Measurements from ENCODE around the gene GABRB3. TPM values are rescaled to one million over a fixed set of nuclear protein-coding genes. Genes with fewer than 3 reads are reported as not detected.

GABRB3 gene
- total and polyA plus RNA-seq, 2 of the 8 experiments (the other 6 are each of a cell fraction or from before 2014, with no cell fraction given), result 98.8 to 163 TPM

GRCh38 chr15:26632500-26632899, 140.4 kb downstream of the GABRB3 start:
- no peak overlapping the region for H3K4me3 ChIP-seq (ENCODE audit: extremely low read depth in 1 of 4, insufficient read depth in 2 of 4, low read depth in 3 of 4, low read length in 4 of 4)
- no peak overlapping the region for H3K9ac ChIP-seq (replicated peaks in 1 of 4; ENCODE audit: extremely low read depth in 1 of 4, low read depth in 3 of 4, low read length in 3 of 4)
- H3K4ac ChIP-seq (replicated peaks; ENCODE audit: insufficient read length, low read depth, low read length), result no peak overlapping the region
- H3K79me1 ChIP-seq (ENCODE audit: low read depth, low read length), result no peaks in the 10 kb centered on the region; the same call in 1 of the 2 replicates
- no peak overlapping the region for H3K56ac ChIP-seq (replicated peaks; ENCODE audit: insufficient read length, low read depth, low read length)
- no peak overlapping the region for H4K8ac ChIP-seq (ENCODE audit: extremely low read depth, insufficient read depth, low read length)
- peaks cover 0 to 86% of the 10 kb centered on the region in 2 experiments; a peak in 2 of 4 replicates for H3K79me2 ChIP-seq (ENCODE audit: control insufficient read depth in 1 of 2, insufficient read depth in 2 of 2, low read length in 2 of 2)
- H2BK12ac ChIP-seq (ENCODE audit: low read depth, low read length), result no peak overlapping the region
- CTCF ChIA-PET (ENCODE audit: partially characterized antibody), result interaction anchor here (0.8 to 1.3 kb wide), 5 partner anchors 13 to 71 kb away, joined by 3 read pairs; no protein-coding TSS in a partner anchor
- no peak overlapping the region for H3K18ac ChIP-seq (ENCODE audit: extremely low read depth, low read length)
- no peak overlapping the region for H3K27ac ChIP-seq (ENCODE audit: low read depth, low read length)
- no peak overlapping the region for H2BK5ac ChIP-seq (ENCODE audit: low read depth, low read length)
- FAIRE-seq (no peak), DNase-seq (ENCODE audit: low read depth in 1 of 2, low spot score in 2 of 2) (no peak)
- H3K14ac ChIP-seq (ENCODE audit: insufficient read length), result no peak overlapping the region
- peaks cover 0 to 1% of the 10 kb centered on the region in 2 experiments for H4K20me1 ChIP-seq (replicated peaks in 1 of 2; ENCODE audit: control insufficient read depth in 1 of 2, insufficient read depth in 2 of 2, low read length in 2 of 2)
- H3K27me3 ChIP-seq (replicated peaks in 1 of 4; ENCODE audit: control insufficient read depth in 3 of 4, extremely low read depth in 1 of 4, insufficient read depth in 3 of 4, low read length in 3 of 4), result no peaks in the 10 kb centered on the region
- H2AK5ac ChIP-seq (ENCODE audit: low read depth, low read length), result no peak overlapping the region
- no peaks in the 10 kb centered on the region for H3K36me3 ChIP-seq (ENCODE audit: control insufficient read depth in 2 of 4, insufficient read depth in 4 of 4, low read length in 3 of 4)
- 86% methylated on average over 4 of the region's 4 CpGs; no CpG with 5 or more reads in 1 of the 2 experiments for WGBS, 2 experiments (ENCODE audit: extremely low coverage in 1 of 2, insufficient coverage in 1 of 2, insufficient read length in 1 of 2, insufficient replicate concordance in 2 of 2, low coverage in 1 of 2, low lambda C conversion rate in 2 of 2, missing lambda C conversion rate in 1 of 2)
- no peak overlapping the region for H2BK20ac ChIP-seq (ENCODE audit: low read length)
- POLR2A ChIA-PET (ENCODE audit: partially characterized antibody), result no interaction called here
- H3K4me2 ChIP-seq (ENCODE audit: insufficient read depth in 1 of 2, low read depth in 2 of 2, low read length in 2 of 2), result no peak overlapping the region
- H3K9me3 ChIP-seq (ENCODE audit: insufficient read depth in 2 of 2, low read depth in 1 of 2, low read length in 1 of 2), result no peaks in the 10 kb centered on the region
- no peak overlapping the region for H2AFZ ChIP-seq (ENCODE audit: low read length)
- H3K4me1 ChIP-seq (replicated peaks in 1 of 4; ENCODE audit: control insufficient read depth in 3 of 4, insufficient read depth in 4 of 4, low read length in 3 of 4), result peaks cover 11 to 22% (median 18%) of the 10 kb centered on the region in 4 experiments
- no peak overlapping the region for H2BK15ac ChIP-seq (ENCODE audit: low read length)
- H2BK120ac ChIP-seq (replicated peaks; ENCODE audit: low read depth, low read length), result no peak overlapping the region
- H4K5ac ChIP-seq (ENCODE audit: insufficient read length, low read depth, low read length), result no peak overlapping the region
- no peak overlapping the region for H3K23ac ChIP-seq (ENCODE audit: insufficient read length)
- H4K91ac ChIP-seq (replicated peaks; ENCODE audit: insufficient read length, low read length), result no peak overlapping the region
- no peaks in the 10 kb centered on the region; the same call in 1 of the 2 replicates for H3K23me2 ChIP-seq (ENCODE audit: low read depth, low read length)
- TF ChIP-seq E2F6 (IDR thresholded peaks at IDR 0.05) (no peak), PHF8 (conservative IDR thresholded peaks at IDR 0.05; ENCODE audit: low read depth, low read length) (no peak), CREB1 (IDR thresholded peaks at IDR 0.05) (no peak), ASH2L (IDR thresholded peaks at IDR 0.05; ENCODE audit: low read length) (no peak), ATF2 (IDR thresholded peaks at IDR 0.05; ENCODE audit: low read length) (no peak), RXRA (IDR thresholded peaks at IDR 0.05; ENCODE audit: insufficient read depth, low read depth, low read length) (no peak), SIN3A (conservative IDR thresholded peaks at IDR 0.05 in 1 of 2, IDR thresholded peaks at IDR 0.05 in 1 of 2; ENCODE audit: low read depth in 1 of 2, low read length in 2 of 2) (no peak), ATF3 (IDR thresholded peaks at IDR 0.05; ENCODE audit: insufficient read depth, low read depth, low read length) (no peak), KDM1A (IDR thresholded peaks at IDR 0.05; ENCODE audit: borderline replicate concordance, low read length) (no peak), KDM5A (IDR thresholded peaks at IDR 0.05; ENCODE audit: low read length) (no peak)

Measured in H1 (cell line).